ENCODE data around the gene CRNKL1.
"Not testable (repeated sequence)": the region's sequence is repeated elsewhere in the genome, so short reads cannot be mapped to it uniquely, and the experiment has no call there.

Gene CRNKL1

DNA sequence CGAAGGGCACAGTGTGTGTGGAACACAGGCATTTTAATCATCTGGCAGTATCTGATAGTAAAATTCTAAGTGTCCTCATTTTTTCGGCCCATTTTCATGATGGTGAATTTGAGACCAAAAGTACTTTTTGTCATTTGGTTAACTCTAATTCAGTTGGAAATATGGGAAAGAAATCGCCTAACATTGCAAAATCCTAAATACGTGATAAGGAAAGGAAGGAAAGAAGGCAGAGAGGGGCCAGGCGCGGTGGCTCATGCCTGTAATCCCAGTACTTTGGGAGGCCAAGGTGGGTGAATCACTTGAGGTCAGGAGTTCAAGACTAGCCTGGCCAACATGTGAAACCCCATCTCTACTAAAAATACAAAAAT lies 48.3 kb downstream of the CRNKL1 start:
- not testable (repeated sequence) for DNase-seq

DNA sequence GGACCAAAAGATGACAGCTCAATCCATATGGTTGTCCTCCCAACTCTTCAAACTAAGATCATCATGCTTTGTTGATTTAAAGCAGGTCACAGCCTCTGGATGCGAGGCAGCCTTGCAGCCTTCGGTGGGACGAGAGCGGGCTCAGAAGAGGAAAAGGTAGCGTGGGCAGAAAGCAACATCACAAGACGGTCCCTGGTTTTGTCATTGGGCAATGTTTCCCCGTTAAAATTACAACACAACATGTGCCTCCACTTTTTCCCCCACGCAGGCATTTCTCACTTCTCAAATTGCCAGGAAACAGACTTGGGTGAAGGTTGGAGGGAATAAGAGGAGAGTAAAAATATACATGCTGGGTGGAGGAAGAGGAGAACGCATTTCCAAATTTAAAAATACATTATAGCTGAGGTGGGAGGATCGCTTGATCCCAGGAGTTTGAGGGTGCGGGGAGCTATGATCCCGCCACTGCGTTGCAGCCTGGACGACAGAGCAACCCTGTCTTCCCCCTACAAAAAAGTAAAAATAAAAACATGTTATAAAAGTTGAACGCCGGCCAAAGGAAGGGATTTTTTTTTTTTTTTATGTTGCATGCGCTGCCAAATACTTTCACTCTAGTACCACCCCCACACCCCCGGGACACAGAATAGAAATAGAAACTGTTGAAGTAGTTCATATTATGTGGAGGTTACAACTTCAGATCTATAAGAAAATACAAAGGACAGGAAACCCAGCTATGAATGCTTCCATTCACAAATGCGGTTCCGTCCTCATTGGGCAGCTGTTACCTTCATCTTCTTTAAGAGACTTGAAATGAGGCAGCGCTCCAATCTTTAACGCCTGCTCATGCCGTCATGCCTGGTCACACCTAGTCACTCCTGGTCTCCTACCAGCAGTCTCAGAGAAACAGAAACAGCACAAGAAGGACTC lies 49.0 kb downstream of the CRNKL1 start:
- peak; percentile 37 for DNase-seq

DNA sequence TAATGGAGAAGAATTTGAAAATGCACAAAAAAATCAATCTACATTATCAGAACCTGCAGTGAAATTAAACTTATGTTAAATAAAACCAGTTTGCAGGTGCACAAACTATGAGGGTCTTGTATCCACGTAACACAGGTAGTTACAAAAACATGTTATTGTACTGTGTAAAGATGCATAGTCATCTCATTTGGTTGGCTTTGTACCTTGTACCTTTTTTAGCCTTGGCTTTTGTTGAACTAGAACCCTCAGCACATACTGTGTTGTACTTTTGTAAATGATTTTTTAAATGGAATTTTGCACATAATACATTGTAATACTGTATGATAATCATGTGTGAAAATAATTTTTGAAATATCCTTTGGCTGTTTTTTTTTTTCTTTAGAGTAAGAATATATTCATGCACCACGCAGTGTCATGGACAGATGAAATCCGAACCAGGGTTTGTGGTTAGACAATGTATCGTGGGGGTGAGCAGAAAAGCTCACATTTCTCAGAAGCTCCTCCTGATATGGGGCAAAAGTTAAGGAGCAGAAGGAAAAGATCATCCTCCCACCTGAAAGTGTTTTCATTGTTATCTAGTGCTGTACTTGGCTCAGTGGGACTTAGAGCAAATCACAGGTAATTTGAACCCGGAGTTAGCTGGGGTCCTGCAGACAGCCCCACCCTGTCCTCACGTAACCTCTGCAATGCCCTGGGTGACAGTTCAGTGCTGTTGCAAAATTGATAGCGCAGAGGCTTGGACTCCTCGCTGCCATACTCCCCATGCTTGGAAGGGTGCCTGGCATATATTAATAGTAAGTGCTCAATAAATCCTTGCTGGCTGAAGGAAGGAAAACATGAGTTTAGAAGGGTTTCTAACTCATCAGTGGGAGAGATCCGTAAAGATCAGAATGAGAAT lies 49.9 kb downstream of the CRNKL1 start:
- DNase-seq, result no peak

DNA sequence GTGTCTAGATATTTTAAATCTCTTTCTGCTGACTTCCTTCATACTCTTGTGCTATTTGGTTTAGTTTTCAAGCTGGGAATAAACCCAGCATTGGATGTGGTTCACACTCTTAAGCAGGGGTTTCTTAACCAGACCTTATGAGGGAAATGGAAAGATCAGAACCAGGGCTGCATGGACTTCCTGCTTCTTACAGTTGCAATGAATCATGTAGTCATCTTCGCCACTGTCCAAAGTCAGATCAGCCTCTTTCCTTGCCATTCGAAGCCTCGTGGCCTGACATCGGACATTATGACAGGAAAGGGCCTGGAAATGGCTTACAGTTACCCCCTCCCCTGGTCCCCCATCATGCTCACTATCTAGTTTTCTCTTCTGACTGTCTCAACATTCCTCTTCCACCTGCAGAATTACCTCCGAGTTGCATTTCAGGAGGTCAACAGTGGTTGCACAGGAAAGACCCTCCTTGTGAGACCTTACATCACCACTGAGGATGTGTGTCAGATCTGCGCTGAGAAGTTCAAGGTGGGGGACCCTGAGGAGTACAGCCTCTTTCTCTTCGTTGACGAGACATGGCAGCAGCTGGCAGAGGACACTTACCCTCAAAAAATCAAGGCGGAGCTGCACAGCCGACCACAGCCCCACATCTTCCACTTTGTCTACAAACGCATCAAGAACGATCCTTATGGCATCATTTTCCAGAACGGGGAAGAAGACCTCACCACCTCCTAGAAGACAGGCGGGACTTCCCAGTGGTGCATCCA lies 51.9 kb downstream of the CRNKL1 start:
- no peak for DNase-seq

GRCh38 chr20:19998990-19999705 lies 53.1 kb downstream of the CRNKL1 start:
- DNase-seq, result no peak

GRCh38 chr20:19996917-19997316 lies 55.3 kb downstream of the CRNKL1 start:
- no peak for DNase-seq

- no peak for DNase-seq
Observed at GRCh38 chr20:19996222-19996621, 56.0 kb downstream of the CRNKL1 start.

GRCh38 chr20:19995220-19995863 lies 56.9 kb downstream of the CRNKL1 start:
- peak; percentile 75 for DNase-seq

GRCh38 chr20:19993958-19994669 lies 58.2 kb downstream of the CRNKL1 start:
- DNase-seq, result peak; percentile 59

- peak; percentile 97 for DNase-seq
Observed at GRCh38 chr20:19992996-19993908, 59.0 kb downstream of the CRNKL1 start.

DNA sequence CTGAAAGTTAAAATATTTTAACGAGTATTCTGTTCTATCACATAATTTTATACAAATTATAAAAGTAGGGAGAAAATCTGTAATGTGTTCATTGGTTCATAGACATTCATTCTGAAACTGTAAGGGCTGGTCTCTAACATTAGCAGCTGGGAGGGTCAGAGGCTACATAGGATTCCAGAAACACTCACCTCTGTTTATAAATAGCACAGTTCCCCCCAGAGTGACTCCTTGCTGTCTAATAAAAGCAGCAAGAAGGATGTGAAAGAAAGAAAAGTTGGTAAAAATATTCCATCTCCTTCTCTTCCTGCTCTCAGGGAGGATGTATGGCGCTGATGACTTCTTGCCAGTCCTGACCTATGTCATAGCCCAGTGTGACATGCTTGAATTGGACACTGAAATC lies 60.4 kb downstream of the CRNKL1 start:
- DNase-seq, result no peak

DNA sequence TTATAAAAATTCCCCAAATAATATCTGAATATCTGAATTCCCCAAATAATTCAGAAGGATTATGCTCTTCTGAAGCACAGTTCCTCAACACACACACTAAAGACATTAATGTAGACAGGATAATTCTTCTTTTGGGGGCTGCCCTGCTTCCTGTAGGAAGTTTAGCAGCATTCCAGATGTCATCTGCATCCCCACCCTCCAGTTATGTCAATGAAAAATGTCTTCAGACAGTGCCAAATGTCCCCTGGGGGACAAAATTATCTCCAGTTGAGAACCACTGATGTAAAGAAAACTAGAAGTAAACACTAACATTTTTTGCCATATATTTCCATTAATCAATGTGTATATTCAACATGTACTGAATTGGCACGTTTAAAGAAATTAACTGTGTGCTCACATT lies 61.0 kb downstream of the CRNKL1 start:
- no peak for DNase-seq

DNA sequence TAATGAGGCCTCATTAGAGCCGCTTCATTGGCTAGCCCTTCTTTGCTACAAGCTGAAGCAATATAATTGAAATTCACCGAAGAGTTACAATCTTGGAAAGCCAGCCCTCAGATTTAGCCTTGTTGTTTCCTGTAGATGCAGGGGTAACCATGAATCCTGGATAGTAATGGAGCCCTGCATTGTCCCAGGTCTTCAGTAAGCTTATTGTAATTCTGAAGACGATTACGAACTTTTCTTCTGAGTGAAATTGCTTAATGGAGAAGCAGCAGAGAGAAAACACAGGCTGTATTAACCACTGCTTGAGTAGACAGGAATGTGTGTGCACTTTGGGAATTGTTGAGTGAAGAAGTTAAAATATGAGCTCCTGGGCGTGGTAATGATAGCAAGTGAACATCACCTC lies 61.4 kb downstream of the CRNKL1 start:
- DNase-seq, result peak; percentile 53

GRCh38 chr20:19987046-19987445 lies 65.2 kb downstream of the CRNKL1 start:
- no peak for DNase-seq

DNA sequence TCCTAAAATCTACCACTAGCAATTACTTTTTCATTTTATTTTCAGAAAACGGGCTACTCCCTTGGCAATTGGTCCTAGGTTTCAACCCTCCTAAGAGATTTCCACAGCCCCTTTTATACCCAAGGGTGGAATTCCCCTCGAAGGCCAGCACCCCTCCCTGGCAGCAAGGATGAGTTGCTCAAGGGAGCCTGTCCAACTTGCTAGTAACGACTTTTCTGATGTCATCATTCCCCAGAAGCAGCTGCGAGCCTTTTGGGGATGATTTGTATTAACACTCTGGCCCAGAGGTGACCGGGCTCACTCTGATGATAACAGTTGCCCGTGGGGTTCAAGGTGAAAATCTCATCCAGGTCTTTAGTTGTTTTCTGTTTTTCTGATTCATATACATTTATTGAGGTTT lies 65.8 kb downstream of the CRNKL1 start:
- no peak for DNase-seq

Data from fibroblast of skin of back (primary cell).